Measurements from ENCODE around the gene MZT2B. TPM values are rescaled to one million over a fixed set of nuclear protein-coding genes. Genes with fewer than 3 reads are reported as not detected.
A peak's percentile ranks its signal among the peaks of the same experiment; 100 is the strongest.
"Not testable (repeated sequence)": the region's sequence is repeated elsewhere in the genome, so short reads cannot be mapped to it uniquely, and the experiment has no call there.

Gene MZT2B
- total and polyA plus RNA-seq, 2 donors: 50.4 to 251 TPM

GRCh38 chr2:130143266-130144039 is 38.6 kb upstream of the MZT2B start:
- H3K36me3 ChIP-seq (ENCODE audit: insufficient read depth); DNase-seq (ENCODE audit: extremely low spot score); H3K4me1 ChIP-seq (ENCODE audit: insufficient read depth); H3K27ac ChIP-seq (ENCODE audit: low read depth): not testable (repeated sequence)
- peak overlapping the region; percentile 14 for H3K4me3 ChIP-seq (ENCODE audit: low read depth, low read length)
- 41% methylated on average over 22 of the region's 28 CpGs for WGBS

- not testable (repeated sequence) for DNase-seq (ENCODE audit: extremely low spot score); H3K4me1 ChIP-seq (ENCODE audit: insufficient read depth); H3K27ac ChIP-seq (ENCODE audit: low read depth); H3K36me3 ChIP-seq (ENCODE audit: insufficient read depth)
- 3% methylated on average over 29 of the region's 30 CpGs for WGBS
- peak within 1 kb of the TSS; percentile 14 for H3K4me3 ChIP-seq (ENCODE audit: low read depth, low read length)
These were observed 37.1 kb upstream of the MZT2B start, which contains the start of gene CCDC74B for GRCh38 chr2:130145006-130145414. CCDC74B (minus strand) TSS chr2:130145112; CDS start chr2:130144996, 116 bp downstream.

GRCh38 chr2:130148515-130148914 is 33.5 kb upstream of the MZT2B start:
- 46% methylated on average over 6 of the region's 6 CpGs for WGBS
- not testable (repeated sequence) for H3K36me3 ChIP-seq (ENCODE audit: insufficient read depth); H3K4me1 ChIP-seq (ENCODE audit: insufficient read depth); H3K4me3 ChIP-seq (ENCODE audit: low read depth, low read length); DNase-seq (ENCODE audit: extremely low spot score); H3K27ac ChIP-seq (ENCODE audit: low read depth)

- 89% methylated on average over 23 of the region's 23 CpGs for WGBS
- no peak for DNase-seq (ENCODE audit: extremely low spot score)
- H3K4me1 ChIP-seq (ENCODE audit: insufficient read depth): no peaks in the 10 kb centered on the region
- H3K4me3 ChIP-seq (ENCODE audit: low read depth, low read length): no peak overlapping the region
- no peaks in the 10 kb centered on the region for H3K36me3 ChIP-seq (ENCODE audit: insufficient read depth)
- no peak overlapping the region for H3K27ac ChIP-seq (ENCODE audit: low read depth)
These were observed 31.6 kb upstream of the MZT2B start for GRCh38 chr2:130150181-130151144.

- not testable (repeated sequence) for H3K27ac ChIP-seq (ENCODE audit: low read depth); DNase-seq (ENCODE audit: extremely low spot score); H3K4me1 ChIP-seq (ENCODE audit: insufficient read depth); H3K36me3 ChIP-seq (ENCODE audit: insufficient read depth); H3K4me3 ChIP-seq (ENCODE audit: low read depth, low read length)
- WGBS: 69% methylated on average over 5 of the region's 5 CpGs
These were observed 30.9 kb upstream of the MZT2B start for GRCh38 chr2:130151145-130151512.

GRCh38 chr2:130152136-130152815 is 29.8 kb upstream of the MZT2B start:
- 92% methylated on average over 26 of the region's 27 CpGs for WGBS
- not testable (repeated sequence) for H3K4me3 ChIP-seq (ENCODE audit: low read depth, low read length); H3K36me3 ChIP-seq (ENCODE audit: insufficient read depth); H3K27ac ChIP-seq (ENCODE audit: low read depth); DNase-seq (ENCODE audit: extremely low spot score); H3K4me1 ChIP-seq (ENCODE audit: insufficient read depth)

- no peaks in the 10 kb centered on the region for H3K4me1 ChIP-seq (ENCODE audit: insufficient read depth)
- H3K4me3 ChIP-seq (ENCODE audit: low read depth, low read length): no peak overlapping the region
- 94% methylated on average over 25 of the region's 25 CpGs for WGBS
- no peak overlapping the region for H3K27ac ChIP-seq (ENCODE audit: low read depth)
- DNase-seq (ENCODE audit: extremely low spot score): no peak
- H3K36me3 ChIP-seq (ENCODE audit: insufficient read depth): no peaks in the 10 kb centered on the region
These were observed 29.1 kb upstream of the MZT2B start for GRCh38 chr2:130152816-130153595.

- not testable (repeated sequence) for H3K27ac ChIP-seq (ENCODE audit: low read depth); H3K36me3 ChIP-seq (ENCODE audit: insufficient read depth)
These were observed 28.2 kb upstream of the MZT2B start for GRCh38 chr2:130153721-130154422.

GRCh38 chr2:130154423-130154770 is 27.7 kb upstream of the MZT2B start:
- WGBS: 94% methylated on average over 8 of the region's 8 CpGs
- H3K27ac ChIP-seq (ENCODE audit: low read depth); H3K4me3 ChIP-seq (ENCODE audit: low read depth, low read length); H3K36me3 ChIP-seq (ENCODE audit: insufficient read depth); DNase-seq (ENCODE audit: extremely low spot score); H3K4me1 ChIP-seq (ENCODE audit: insufficient read depth): not testable (repeated sequence)

More at GRCh38 chr2:130153721-130154422, 28.2 kb upstream of the MZT2B start:
- DNase-seq (ENCODE audit: extremely low spot score); H3K4me3 ChIP-seq (ENCODE audit: low read depth, low read length); H3K4me1 ChIP-seq (ENCODE audit: insufficient read depth): not testable (repeated sequence)
- 89% methylated on average over 22 of the region's 23 CpGs for WGBS

GRCh38 chr2:130154773-130155765 is 27.0 kb upstream of the MZT2B start:
- no peaks in the 10 kb centered on the region for H3K36me3 ChIP-seq (ENCODE audit: insufficient read depth)
- no peak for DNase-seq (ENCODE audit: extremely low spot score)

GRCh38 chr2:130155956-130156623 is 26.0 kb upstream of the MZT2B start:
- not testable (repeated sequence) for H3K36me3 ChIP-seq (ENCODE audit: insufficient read depth); DNase-seq (ENCODE audit: extremely low spot score); H3K27ac ChIP-seq (ENCODE audit: low read depth)

More at GRCh38 chr2:130154773-130155765, 27.0 kb upstream of the MZT2B start:
- no peaks in the 10 kb centered on the region for H3K4me1 ChIP-seq (ENCODE audit: insufficient read depth)
- WGBS: 95% methylated on average over 29 of the region's 29 CpGs
- no peak overlapping the region for H3K27ac ChIP-seq (ENCODE audit: low read depth)
- no peak overlapping the region for H3K4me3 ChIP-seq (ENCODE audit: low read depth, low read length)

More at GRCh38 chr2:130155956-130156623, 26.0 kb upstream of the MZT2B start:
- WGBS: 59% methylated on average over 16 of the region's 16 CpGs
- H3K4me1 ChIP-seq (ENCODE audit: insufficient read depth); H3K4me3 ChIP-seq (ENCODE audit: low read depth, low read length): not testable (repeated sequence)
